Measurements from ENCODE around the gene TLK2. TPM values are rescaled to one million over a fixed set of nuclear protein-coding genes. Genes with fewer than 3 reads are reported as not detected.
A peak's percentile ranks its signal among the peaks of the same experiment; 100 is the strongest.

Gene TLK2
- polyA plus RNA-seq, 1 of the 3 experiments (the other 2 are of a cell fraction) = 51.9 TPM

DNA sequence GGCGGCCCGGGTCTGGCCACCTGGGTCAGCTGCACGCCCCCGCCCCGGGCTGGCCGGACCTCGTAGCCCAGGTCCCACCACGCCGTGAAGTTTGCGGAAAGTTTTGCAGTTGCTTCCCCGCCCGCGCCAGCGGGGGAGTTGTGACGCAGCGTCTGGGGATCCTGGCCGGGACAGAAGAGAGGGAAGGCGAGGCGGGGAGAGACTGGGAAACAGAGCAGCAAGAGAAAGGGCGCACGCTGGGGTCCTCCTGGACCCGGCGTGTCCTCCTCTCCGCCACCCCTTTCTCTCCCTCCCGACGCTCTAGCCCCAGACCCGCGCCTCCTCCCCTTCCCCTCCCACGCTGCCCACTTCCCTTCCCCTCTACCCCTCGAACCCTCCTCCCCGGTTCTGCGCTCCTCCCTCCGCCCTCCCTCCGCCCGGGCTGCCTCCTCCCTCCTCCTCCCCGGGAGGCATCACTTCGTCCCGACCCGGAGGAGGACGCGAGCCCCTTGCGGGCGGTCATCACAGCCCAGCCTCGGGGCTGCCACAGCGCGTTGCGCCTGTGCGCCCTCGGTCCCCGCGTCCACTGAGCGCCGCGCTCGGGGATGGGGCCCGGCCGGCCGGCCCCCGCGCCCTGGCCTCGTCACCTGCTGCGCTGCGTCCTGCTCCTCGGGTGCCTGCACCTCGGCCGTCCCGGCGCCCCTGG lies 148.7 kb downstream of the TLK2 start, which contains the start of gene MRC2:
Gene MRC2 (plus strand): TSS at position 452 of the 685 bp plus-strand sequence. CDS start 133 bp downstream, at position 585.
- H3K4me3 ChIP-seq (ENCODE audit: low read depth in 2 of 2, low read length in 1 of 2) = peak within 1 kb of the TSS; percentile 87 to 95
- peaks cover 69% of the 10 kb centered on the region for H3K79me2 ChIP-seq (ENCODE audit: insufficient read depth)
- H2AFZ ChIP-seq (ENCODE audit: low read depth) = peak within 1 kb of the TSS; percentile 86
- peak within 1 kb of the TSS; percentile 93 for H3K4me2 ChIP-seq
- peaks cover 21 to 36% of the 10 kb centered on the region in 2 experiments; a peak in 3 of 4 replicates for H3K4me1 ChIP-seq (ENCODE audit: control insufficient read depth in 1 of 2, insufficient read depth in 2 of 2, low read depth in 1 of 2, low read length in 1 of 2)
- no peaks in the 10 kb centered on the region for H3K9me2 ChIP-seq
- no peaks in the 10 kb centered on the region for H3K9me3 ChIP-seq
- peak within 1 kb of the TSS; percentile 92 to 95 for H3K27ac ChIP-seq (ENCODE audit: low read depth in 2 of 2, low read length in 1 of 2)
- H3F3A ChIP-seq (replicated peaks; ENCODE audit: insufficient read depth) = peaks cover 10% of the 10 kb centered on the region
- H3K27me3 ChIP-seq (ENCODE audit: insufficient read depth) = no peaks in the 10 kb centered on the region
- WGBS (ENCODE audit: low lambda C conversion rate) = under 1% methylated on average over 48 of the region's 68 CpGs
- DNase-seq = peak; percentile 93
- ChIA-PET POLR2A (no interaction called here), CTCF (no interaction called here)
- H3K36me3 ChIP-seq (replicated peaks in 1 of 2; ENCODE audit: control insufficient read depth in 1 of 2, insufficient read depth in 2 of 2, low read length in 1 of 2) = peaks cover 5 to 10% of the 10 kb centered on the region in 2 experiments
- H3K9ac ChIP-seq = peak within 1 kb of the TSS; percentile 87
- TF ChIP-seq TAF1 (IDR thresholded peaks at IDR 0.05; ENCODE audit: borderline replicate concordance, low read depth, low read length) = peak; percentile 70
- TF ChIP-seq, protein P1, sequence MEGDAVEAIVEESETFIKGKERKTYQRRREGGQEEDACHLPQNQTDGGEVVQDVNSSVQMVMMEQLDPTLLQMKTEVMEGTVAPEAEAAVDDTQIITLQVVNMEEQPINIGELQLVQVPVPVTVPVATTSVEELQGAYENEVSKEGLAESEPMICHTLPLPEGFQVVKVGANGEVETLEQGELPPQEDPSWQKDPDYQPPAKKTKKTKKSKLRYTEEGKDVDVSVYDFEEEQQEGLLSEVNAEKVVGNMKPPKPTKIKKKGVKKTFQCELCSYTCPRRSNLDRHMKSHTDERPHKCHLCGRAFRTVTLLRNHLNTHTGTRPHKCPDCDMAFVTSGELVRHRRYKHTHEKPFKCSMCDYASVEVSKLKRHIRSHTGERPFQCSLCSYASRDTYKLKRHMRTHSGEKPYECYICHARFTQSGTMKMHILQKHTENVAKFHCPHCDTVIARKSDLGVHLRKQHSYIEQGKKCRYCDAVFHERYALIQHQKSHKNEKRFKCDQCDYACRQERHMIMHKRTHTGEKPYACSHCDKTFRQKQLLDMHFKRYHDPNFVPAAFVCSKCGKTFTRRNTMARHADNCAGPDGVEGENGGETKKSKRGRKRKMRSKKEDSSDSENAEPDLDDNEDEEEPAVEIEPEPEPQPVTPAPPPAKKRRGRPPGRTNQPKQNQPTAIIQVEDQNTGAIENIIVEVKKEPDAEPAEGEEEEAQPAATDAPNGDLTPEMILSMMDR (IDR thresholded peaks at IDR 0.05) = peak; percentile 23
- TF ChIP-seq RXRA (IDR thresholded peaks at IDR 0.05; ENCODE audit: borderline replicate concordance, low read depth) = no peak
- TF ChIP-seq RCOR1 (IDR thresholded peaks at IDR 0.05; ENCODE audit: low read length) = peak; percentile 3; the same call in 1 of the 2 replicates
- no peak for TF ChIP-seq SMC3 (IDR thresholded peaks at IDR 0.05; ENCODE audit: low read depth, low read length)
- 0 out of 2 replicates have a peak, but pooled peaks have one; percentile 6 for TF ChIP-seq NFIC (IDR thresholded peaks at IDR 0.05; ENCODE audit: borderline replicate concordance)
- 0 out of 2 replicates have a peak, but pooled peaks have one; percentile 9 for TF ChIP-seq TEAD4 (IDR thresholded peaks at IDR 0.05; ENCODE audit: borderline replicate concordance, insufficient read depth)
- TF ChIP-seq POLR2AphosphoS5 (IDR thresholded peaks at IDR 0.05; ENCODE audit: low read depth, low read length) = peak; percentile 85
- TF ChIP-seq, protein P2, sequence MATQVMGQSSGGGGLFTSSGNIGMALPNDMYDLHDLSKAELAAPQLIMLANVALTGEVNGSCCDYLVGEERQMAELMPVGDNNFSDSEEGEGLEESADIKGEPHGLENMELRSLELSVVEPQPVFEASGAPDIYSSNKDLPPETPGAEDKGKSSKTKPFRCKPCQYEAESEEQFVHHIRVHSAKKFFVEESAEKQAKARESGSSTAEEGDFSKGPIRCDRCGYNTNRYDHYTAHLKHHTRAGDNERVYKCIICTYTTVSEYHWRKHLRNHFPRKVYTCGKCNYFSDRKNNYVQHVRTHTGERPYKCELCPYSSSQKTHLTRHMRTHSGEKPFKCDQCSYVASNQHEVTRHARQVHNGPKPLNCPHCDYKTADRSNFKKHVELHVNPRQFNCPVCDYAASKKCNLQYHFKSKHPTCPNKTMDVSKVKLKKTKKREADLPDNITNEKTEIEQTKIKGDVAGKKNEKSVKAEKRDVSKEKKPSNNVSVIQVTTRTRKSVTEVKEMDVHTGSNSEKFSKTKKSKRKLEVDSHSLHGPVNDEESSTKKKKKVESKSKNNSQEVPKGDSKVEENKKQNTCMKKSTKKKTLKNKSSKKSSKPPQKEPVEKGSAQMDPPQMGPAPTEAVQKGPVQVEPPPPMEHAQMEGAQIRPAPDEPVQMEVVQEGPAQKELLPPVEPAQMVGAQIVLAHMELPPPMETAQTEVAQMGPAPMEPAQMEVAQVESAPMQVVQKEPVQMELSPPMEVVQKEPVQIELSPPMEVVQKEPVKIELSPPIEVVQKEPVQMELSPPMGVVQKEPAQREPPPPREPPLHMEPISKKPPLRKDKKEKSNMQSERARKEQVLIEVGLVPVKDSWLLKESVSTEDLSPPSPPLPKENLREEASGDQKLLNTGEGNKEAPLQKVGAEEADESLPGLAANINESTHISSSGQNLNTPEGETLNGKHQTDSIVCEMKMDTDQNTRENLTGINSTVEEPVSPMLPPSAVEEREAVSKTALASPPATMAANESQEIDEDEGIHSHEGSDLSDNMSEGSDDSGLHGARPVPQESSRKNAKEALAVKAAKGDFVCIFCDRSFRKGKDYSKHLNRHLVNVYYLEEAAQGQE (IDR thresholded peaks at IDR 0.05; ENCODE audit: low read depth, low read length) = peak; percentile 9
- TF ChIP-seq, protein P3, sequence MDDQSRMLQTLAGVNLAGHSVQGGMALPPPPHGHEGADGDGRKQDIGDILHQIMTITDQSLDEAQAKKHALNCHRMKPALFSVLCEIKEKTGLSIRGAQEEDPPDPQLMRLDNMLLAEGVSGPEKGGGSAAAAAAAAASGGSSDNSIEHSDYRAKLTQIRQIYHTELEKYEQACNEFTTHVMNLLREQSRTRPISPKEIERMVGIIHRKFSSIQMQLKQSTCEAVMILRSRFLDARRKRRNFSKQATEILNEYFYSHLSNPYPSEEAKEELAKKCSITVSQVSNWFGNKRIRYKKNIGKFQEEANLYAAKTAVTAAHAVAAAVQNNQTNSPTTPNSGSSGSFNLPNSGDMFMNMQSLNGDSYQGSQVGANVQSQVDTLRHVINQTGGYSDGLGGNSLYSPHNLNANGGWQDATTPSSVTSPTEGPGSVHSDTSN (IDR thresholded peaks at IDR 0.05) = 0 out of 2 replicates have a peak, but pooled peaks have one; percentile 4
- TF ChIP-seq MXI1 (IDR thresholded peaks at IDR 0.05; ENCODE audit: low read depth, low read length) = peak; percentile 66
- no peak for TF ChIP-seq RAD21 (IDR thresholded peaks at IDR 0.05; ENCODE audit: low read length)
- TF ChIP-seq, protein P4, sequence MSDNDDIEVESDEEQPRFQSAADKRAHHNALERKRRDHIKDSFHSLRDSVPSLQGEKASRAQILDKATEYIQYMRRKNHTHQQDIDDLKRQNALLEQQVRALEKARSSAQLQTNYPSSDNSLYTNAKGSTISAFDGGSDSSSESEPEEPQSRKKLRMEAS (IDR thresholded peaks at IDR 0.05; ENCODE audit: low read depth) = peak; percentile 32
- peaks cover 35% of the 10 kb centered on the region for H4K20me1 ChIP-seq (ENCODE audit: insufficient read depth)

Measured in SK-N-SH (cell line).